Islet of Langerhans (tissue), 1 donor: ENCODE results near the gene PLD1.
"Not testable (repeated sequence)": the region's sequence is repeated elsewhere in the genome, so short reads cannot be mapped to it uniquely, and the experiment has no call there.

Experiments
- FAIRE-seq: peaks from one replicate; lab custom pipeline; 2011; peaks lifted over from hg19 to GRCh38; lab: Jason Lieb, UNC

The PLD1 gene

GRCh38 chr3:171836855-171837254, 26.6 kb upstream of the PLD1 start:
- FAIRE-seq: no peak

DNA sequence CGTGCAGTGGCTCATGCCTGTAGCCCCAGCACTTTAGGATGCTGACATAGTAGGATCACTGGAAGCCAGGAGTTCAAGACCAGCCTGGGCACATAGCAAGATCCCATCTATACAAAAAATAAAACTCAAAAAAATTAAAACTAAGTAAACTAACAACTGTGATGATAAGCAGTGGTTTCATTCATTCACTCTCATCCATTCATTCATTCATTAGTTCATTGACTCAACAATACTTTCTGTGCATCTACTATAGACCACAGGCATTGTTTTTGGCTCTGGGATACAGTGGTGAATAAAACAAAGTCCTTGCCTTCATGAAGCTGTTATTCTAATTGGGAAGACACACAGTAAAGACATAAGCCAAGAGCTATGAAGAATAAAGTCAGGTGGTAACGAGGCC, 25.3 kb upstream of the PLD1 start:
- FAIRE-seq: no peak

- FAIRE-seq: no peak
Observed at GRCh38 chr3:171835116-171835515, 24.8 kb upstream of the PLD1 start.

DNA sequence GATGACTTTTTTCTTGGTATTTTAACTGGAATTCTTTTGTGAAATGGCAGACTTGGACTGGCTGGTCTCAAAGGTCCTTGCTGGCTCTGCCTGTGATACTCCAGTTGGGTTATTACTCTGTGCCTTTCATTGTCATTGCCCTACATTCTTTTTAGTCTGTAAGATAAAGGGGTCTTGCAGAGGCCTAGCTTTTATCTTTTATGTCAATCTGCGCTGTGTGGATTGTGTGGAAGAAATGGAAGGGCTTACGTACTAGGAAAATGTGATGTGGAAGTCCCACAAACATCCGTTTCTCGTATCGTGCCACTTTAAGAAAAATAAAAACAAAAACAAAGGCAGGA, 24.1 kb upstream of the PLD1 start:
- no peak for FAIRE-seq

DNA sequence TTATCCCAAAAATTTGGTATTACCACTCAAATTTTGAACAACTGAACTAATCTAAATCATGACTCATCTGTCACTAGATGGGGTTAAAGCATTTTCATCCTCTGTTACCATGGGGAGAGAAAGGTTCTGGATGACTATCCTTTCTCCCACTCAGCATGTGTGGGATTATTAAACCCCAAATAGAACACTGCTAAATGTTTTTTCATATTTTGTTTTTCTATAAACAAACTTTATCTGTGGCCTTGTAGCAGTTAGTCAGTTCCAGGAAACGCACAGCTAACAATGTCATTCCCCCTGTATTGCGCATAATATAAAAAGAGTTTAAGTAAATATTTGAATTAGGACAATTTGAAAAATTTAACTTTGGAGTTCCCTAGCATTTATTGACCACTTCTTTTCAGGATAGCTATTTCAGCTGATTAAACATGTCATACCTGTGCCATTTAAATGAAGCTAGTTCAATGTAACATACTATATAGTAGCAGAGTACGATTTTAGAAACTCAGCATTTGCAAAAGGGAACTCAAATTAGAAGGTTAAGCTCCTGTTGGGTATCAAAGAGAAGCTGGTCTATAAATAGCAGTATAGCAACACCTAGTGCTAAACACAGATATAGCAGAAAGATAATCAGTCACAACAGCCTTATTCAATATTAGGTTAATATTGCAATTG, 23.6 kb upstream of the PLD1 start:
- peak; percentile 84 for FAIRE-seq

DNA sequence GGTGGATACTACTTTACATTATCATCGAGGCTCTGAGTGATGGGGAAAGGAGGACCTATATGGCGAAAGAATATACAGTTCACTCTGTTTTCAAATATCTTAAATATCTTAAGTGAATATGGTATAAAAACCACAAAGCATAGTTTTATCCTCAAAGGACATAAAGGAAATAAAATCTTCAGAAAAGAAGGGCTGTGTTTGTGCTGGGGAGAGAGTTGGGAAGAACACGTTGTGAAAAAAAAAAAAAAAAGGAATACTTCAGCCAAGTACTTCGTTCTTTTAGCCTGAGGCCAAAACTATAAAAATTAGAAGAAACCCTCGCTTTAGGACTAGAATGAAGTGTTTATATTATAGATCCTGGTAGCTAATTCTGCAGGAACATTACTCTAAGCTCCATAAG, 22.7 kb upstream of the PLD1 start:
- no peak for FAIRE-seq

GRCh38 chr3:171831936-171832335, 21.7 kb upstream of the PLD1 start:
- FAIRE-seq: no peak

DNA sequence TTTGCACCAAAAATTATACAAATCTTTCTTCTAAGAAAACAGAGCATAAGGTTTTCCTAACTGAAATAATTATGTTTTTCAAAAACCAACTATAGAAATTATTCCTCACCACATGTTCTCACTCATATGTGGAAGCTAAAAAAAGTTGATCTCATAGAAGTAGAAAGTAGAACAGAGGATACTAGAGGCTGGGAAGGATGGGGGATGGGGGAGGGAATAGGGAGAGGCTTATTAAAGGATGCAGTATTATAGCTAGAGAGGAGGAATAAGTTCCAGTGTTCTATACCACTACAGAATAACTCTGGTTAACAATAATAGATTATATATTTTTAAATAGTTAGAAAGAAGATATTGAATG, 20.2 kb upstream of the PLD1 start:
- FAIRE-seq: no peak

GRCh38 chr3:171829841-171830517, 19.7 kb upstream of the PLD1 start:
- FAIRE-seq: peak; percentile 41

GRCh38 chr3:171828902-171829770, 18.9 kb upstream of the PLD1 start:
- FAIRE-seq: no peak

DNA sequence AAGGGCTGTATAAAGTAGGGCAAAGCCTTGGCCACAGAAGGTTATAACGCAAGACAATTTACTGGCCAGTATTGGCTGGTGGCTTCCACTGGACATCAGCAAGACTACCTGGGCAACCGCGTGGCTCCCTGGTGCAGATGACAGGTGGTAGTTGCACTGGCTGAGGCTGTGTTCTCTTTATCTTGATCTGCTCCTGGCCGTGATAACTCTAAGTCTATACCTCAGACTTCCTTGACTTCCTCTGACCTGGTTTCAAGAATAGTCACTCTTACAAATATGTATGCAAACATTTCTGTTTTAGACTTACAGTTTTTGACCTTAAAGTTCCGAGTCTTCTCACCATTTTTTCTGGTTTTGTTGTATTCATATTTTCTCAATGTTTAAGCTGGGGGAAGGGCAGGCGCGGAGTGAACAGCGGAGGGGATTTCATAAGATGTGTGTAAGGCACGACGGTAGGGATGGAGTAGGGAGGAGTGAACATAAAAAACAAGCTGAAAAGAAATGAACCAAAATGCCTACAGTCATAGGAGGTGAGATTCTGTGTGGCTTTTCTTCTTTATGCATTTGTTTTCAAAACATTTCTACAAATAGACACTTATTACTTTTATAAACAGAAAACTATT, 17.7 kb upstream of the PLD1 start:
- no peak for FAIRE-seq

DNA sequence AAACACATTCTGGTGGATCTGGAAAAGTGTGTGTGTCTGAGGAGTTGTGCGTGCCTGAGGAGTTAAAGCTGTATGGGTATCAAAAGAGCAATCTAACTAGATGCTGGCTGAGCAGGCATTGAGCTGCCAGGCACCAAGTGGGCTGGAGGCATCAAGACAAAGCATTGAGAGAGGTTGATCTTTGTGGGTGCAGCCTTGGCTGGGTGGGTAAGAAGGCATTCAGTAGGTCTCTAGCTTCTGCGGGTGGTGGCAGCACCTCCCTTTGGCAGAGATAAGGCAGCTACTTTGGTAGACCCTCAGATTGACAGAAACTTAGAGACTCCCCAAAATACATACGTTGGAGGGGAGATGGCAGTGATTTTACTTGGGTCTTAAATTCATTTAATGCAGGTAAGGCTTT, 17.1 kb upstream of the PLD1 start:
- no peak for FAIRE-seq

DNA sequence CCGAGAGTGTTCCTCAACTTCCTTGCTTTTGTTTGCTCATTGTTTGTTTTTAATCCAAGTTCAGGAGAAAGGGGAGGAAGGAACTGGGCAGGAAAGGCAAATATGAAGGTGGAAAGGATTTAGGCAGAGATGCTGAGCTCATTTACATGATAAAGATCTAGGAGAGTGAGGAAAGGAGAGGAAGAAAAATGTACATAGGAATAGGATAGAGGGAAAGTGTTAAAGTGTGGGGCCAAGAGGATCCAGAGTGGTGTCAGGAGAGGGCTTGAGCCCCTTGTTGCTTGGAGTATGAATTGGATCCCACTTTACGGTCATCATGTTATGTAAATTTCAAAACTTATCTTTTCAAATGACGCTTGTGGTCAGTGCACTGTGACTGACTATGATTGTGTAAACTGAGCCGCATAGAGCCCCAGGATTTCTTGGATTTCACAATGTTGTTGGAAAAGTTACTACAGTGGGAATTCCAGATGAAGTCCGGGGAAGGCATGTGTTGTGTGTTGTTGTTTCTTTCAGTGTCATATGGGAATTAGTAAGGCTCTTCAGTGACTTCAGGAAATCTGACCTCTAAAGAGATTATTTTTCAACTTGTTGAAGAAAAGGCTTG, 15.0 kb upstream of the PLD1 start:
- FAIRE-seq: no peak

DNA sequence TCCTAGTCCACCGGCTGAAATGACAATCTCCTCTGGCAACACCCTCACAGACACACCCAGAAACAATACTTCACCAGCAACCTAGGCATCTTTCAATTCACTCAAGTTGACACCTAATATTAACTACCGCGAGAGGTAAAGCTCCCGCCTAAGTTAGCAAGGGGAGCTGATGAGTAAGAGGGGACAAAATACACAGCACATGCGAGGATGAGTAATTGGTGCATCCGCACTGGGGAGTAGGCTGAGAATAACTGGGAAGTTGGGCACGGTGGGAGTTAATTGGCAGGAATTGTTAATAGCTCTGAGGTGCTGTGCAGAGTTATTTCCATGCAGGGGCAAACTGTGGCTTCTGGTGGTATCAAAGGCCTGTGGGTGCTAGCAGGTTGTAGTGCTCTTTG, 14.5 kb upstream of the PLD1 start:
- FAIRE-seq: no peak

DNA sequence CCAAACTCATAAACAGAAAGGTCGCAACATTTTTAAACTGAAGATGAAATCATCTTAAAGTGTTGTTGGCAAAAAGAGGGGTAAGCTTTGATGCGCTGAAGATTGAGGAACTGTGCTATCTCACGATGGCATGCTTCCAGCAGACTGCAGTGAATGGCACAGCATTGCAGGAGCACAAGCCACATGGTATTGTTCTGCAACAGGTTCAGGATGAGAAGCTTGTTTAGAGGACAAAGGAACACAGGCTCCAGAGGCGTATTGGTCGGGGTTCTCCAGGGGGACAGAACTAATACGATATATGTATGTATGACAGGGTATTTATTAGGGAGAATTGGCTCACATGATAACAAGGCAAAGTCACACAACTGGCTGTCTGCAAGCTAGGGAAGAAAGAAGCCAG, 13.8 kb upstream of the PLD1 start:
- no peak for FAIRE-seq

DNA sequence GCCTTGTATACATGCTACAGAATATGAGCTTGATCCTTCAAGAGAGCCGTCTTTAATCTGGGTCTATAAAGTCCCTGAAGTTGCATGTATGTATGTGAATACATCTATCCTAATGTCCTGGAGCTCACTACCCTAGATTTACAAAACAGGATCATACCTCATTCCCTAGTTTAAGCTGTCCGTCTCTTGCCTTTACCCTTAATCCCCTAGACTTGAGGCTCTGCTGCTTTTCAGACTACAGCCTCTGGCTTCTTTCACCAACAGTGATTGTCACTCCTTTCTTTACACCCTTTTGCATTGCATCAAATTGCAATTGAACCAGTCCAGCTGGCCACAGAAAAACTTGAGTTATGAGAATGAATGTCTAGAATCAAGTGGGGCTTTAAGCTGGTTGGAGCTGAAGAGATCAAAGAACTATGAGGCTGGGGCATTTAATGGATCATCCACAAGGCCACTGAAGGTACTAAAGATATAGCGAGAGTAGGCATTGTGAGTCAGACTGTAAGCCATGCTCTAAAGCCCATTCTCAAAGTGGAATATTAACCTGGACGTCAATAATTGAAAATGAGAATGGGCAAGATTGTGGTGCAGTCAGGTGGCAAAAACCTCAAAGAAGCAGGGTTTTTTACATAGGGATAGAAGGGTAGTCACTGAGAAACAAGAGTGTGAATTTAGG, 12.3 kb upstream of the PLD1 start:
- FAIRE-seq: no peak

DNA sequence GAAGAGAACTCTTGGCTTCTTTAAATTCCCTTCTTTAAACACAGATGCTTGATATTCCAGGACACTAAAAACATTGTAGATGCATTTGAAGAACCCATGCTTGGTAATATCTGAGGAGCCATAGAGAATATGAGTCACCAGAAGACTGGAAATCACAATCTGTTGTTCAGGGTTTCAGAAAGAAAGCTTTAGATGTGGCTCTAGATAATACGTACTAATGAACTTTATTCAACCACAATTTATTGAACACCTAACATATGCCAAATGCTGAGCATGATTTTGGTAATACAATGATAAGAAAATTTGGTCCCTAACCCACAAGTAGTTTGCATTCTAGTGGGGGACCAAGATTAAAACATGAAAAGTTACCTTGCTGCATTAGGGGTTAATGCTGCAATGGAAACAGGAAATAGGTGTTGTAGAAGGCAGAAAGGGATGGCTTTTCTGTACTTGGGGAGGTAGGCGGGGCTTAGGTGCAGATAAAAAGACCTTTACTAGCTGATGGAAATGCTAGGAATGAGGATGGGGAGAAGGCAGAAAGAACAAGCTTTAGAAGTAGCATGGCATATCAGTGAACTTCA, 11.6 kb upstream of the PLD1 start:
- no peak for FAIRE-seq

DNA sequence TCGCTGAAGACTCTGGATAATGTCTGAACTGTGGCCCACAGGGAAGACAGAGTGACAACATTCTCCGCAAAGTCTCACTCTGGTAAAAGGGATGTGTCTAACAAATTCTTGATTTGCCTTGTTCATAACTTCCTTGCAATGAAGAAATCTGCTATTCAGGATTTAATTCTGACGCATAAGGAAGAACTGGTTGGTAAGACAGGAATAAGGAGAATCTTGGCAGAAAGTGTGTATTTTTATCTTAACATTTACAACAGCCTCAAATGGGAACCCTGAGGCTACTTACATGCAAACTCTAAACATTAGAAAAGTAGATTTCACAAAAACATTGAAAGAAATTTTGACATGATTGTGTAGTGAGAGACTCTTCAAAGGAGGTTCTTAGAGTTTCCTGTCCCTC, 10.8 kb upstream of the PLD1 start:
- no peak for FAIRE-seq

- no peak for FAIRE-seq
Observed at GRCh38 chr3:171817074-171817800, 7.0 kb upstream of the PLD1 start.

DNA sequence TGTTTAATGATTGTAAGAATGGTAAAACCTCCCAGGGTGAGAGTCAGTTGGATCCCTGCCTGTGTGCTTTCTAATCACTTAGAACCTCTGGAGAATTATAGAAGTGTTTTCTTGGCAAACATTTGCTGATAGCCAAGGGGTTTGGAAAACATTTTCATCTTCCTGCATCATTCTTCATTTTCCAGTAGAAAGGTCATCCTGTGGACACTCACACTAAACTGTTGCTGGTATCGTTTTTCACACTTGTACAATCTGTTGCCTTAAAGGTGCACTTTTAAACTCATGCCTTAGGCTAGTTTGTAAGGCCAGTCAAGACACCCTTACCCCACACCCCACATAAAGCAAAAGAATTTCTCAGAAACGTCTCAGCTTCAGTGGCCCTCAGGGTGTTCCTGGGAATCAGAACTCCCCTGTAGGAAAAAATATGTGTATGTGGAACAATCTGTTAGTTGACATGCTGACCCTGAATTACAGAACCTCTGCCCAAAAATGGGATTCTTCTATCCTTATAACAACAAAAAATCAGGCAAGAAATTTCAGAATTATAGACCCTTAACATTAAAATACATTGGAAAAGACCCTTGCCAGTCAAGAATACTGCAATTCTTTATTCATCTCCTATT, 5.8 kb upstream of the PLD1 start:
- FAIRE-seq: no peak

- FAIRE-seq: not testable (repeated sequence)
Observed at GRCh38 chr3:171814662-171815061, 4.4 kb upstream of the PLD1 start.
